ENCODE results near the gene KIAA1217.

DNA sequence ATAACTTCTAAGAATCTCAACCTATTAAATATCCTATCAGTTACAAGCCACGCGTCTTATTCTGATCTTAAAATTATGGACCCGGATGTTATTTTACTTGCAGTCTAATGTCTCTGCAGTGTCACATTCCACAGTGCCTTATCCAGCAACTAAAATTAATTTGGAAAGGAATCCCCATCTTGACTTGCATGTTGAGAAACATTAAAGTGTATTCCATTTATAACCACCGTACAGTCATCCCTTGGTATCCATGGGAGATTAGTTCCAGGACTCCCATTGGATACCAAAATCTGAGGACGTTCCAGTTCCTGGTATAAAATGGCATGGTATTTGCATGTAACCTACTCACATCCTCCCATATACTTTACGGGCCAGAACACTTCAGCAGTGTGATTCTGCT lies 320.0 kb downstream of the KIAA1217 start:
- TF ChIP-seq, protein P1, sequence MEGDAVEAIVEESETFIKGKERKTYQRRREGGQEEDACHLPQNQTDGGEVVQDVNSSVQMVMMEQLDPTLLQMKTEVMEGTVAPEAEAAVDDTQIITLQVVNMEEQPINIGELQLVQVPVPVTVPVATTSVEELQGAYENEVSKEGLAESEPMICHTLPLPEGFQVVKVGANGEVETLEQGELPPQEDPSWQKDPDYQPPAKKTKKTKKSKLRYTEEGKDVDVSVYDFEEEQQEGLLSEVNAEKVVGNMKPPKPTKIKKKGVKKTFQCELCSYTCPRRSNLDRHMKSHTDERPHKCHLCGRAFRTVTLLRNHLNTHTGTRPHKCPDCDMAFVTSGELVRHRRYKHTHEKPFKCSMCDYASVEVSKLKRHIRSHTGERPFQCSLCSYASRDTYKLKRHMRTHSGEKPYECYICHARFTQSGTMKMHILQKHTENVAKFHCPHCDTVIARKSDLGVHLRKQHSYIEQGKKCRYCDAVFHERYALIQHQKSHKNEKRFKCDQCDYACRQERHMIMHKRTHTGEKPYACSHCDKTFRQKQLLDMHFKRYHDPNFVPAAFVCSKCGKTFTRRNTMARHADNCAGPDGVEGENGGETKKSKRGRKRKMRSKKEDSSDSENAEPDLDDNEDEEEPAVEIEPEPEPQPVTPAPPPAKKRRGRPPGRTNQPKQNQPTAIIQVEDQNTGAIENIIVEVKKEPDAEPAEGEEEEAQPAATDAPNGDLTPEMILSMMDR (IDR thresholded peaks at IDR 0.05; ENCODE audit: borderline replicate concordance, extremely low read depth, low read length, poor library complexity, severe bottlenecking): no peak
- TF ChIP-seq EZH2 (IDR thresholded peaks at IDR 0.05; ENCODE audit: borderline replicate concordance, low read depth, low read length, severe bottlenecking): no peak
